GM12878 (cell line): ENCODE data around the gene ANTXR1. TPM values are rescaled to one million over a fixed set of nuclear protein-coding genes. Genes with fewer than 3 reads are reported as not detected.

Source experiments
- ATAC-seq: fragments of 200-7000 bp; cut with Tn5 transposase; 3 replicates; pipeline ENCODE4 v1.9.1; 2020; ENCODE audit warnings: mild to moderate bottlenecking, moderate library complexity
- BruUV-seq: library from RNA; stranded (reverse); fragments of 400-500 nt; replicated peaks from 2 replicates; lab custom pipeline; 2021; lab: Mats Ljungman, UMichigan
- CTCF ChIA-PET: fragments of 300-600 bp; sonication (Branson Sonifier 250); formaldehyde crosslinking; extraction: SDS; loops from one replicate; lab custom pipeline; 2021; ENCODE audit warnings: inconsistent platforms; lab: Yijun Ruan, JAX
- POLR2A ChIA-PET: fragments of 350-600 bp; formaldehyde crosslinking; extraction: SDS; loops from one replicate; lab custom pipeline; 2021; ENCODE audit warnings: inconsistent platforms; lab: Charles Lee
- RAD21 ChIA-PET: fragments of 300-600 bp; sonication (Branson Sonifier 250); formaldehyde crosslinking; loops from one replicate; lab custom pipeline; 2023; ENCODE audit warnings: antibody characterized with exemption; ENCODE audit not compliant: unreplicated experiment; lab: Charles Lee
- SMC1A ChIA-PET: fragments of 300-600 bp; sonication (Branson Sonifier 250); formaldehyde crosslinking; loops from one replicate; lab custom pipeline; 2023; ENCODE audit not compliant: unreplicated experiment, uncharacterized antibody; lab: Charles Lee
- DNase-seq: peaks from one replicate; pipeline ENCODE4 v3.0.0-alpha.2; 2011; ENCODE audit warnings: low read depth, low spot score
- FAIRE-seq: peaks from 3 replicates; lab custom pipeline; 2011; peaks lifted over from hg19 to GRCh38; lab: Jason Lieb, UNC
- H2AFZ ChIP-seq: 2 replicates; pipeline ENCODE4 v1.6.0; 2011; ENCODE audit warnings: low read depth, low read length, control low read depth; ENCODE audit not compliant: control insufficient read depth
- H3K27ac ChIP-seq: 2 replicates; pipeline ENCODE4 v1.5.1; 2011; ENCODE audit warnings: control low read depth; ENCODE audit not compliant: control insufficient read depth, insufficient read depth
- H3K27me3 ChIP-seq, 2 experiments: replicated peaks in 1 of 2; 2 replicates each; pipeline versions ENCODE4 v1.6.0 to v1.6.1; 2011; ENCODE audit warnings: low read length in 1 of 2; ENCODE audit not compliant: control insufficient read depth in 2 of 2, insufficient read depth in 2 of 2
- H3K36me3 ChIP-seq, 2 experiments: 2 replicates each; pipeline ENCODE4 v1.5.1; 2011; ENCODE audit warnings: low read length in 1 of 2; ENCODE audit not compliant: control insufficient read depth in 2 of 2, insufficient read depth in 2 of 2
- H3K4me1 ChIP-seq: 2 replicates; pipeline ENCODE4 v1.6.1; 2011; ENCODE audit warnings: mild to moderate bottlenecking, low read length, moderate library complexity, mixed read lengths; ENCODE audit not compliant: control insufficient read depth, insufficient read depth
- H3K4me2 ChIP-seq: 2 replicates; pipeline ENCODE4 v1.6.0; 2011; ENCODE audit warnings: control low read depth; ENCODE audit not compliant: control insufficient read depth, insufficient read depth
- H3K4me3 ChIP-seq: fragments of 200-600 bp; sonication (generic); 2 replicates; pipeline ENCODE4 v1.5.1; 2016
- H3K79me2 ChIP-seq: 2 replicates; pipeline ENCODE4 v1.6.0; 2011; ENCODE audit warnings: low read length; ENCODE audit not compliant: control insufficient read depth, insufficient read depth
- H3K9ac ChIP-seq: 2 replicates; pipeline ENCODE4 v1.8.0; 2011; ENCODE audit warnings: low read length, control low read depth, mixed read lengths; ENCODE audit not compliant: control insufficient read depth, insufficient read depth
- H3K9me3 ChIP-seq: replicated peaks from 3 replicates; pipeline ENCODE4 v1.5.1; 2011; ENCODE audit warnings: mild to moderate bottlenecking, low read length; ENCODE audit not compliant: control insufficient read depth, insufficient read depth
- H4K20me1 ChIP-seq: 2 replicates; pipeline ENCODE4 v1.6.0; 2011; ENCODE audit not compliant: control insufficient read depth, insufficient read depth
- ATF7 ChIP-seq: fragments of 450-650 bp; IDR thresholded peaks from 2 replicates; pipeline ENCODE4 v1.6.1; 2016; ENCODE audit warnings: low read depth, mild to moderate bottlenecking
- EP300 ChIP-seq, 2 experiments: fragments of 150-350 bp in 1 of 2; IDR thresholded peaks; 2 replicates each; pipeline ENCODE4 v1.6.1; 2011 to 2012; ENCODE audit warnings: low read depth in 2 of 2, low read length in 2 of 2, borderline replicate concordance in 1 of 2, improper control_type of control experiment in 1 of 2, inconsistent platforms in 1 of 2; ENCODE audit not compliant: control insufficient read depth in 1 of 2
- IKZF1 ChIP-seq: fragments of 450-650 bp; conservative IDR thresholded peaks from 2 replicates; pipeline ENCODE4 v1.6.1; 2017; ENCODE audit warnings: antibody characterized with exemption, mild to moderate bottlenecking
- ZZZ3 ChIP-seq: IDR thresholded peaks from 2 replicates; pipeline ENCODE4 v1.6.1; 2011; ENCODE audit warnings: low read depth; ENCODE audit not compliant: control insufficient read depth, insufficient read length
- WGBS: methylation state at CpG from one replicate; pipeline ENCODE4 v1.1.6; 2016; ENCODE audit warnings: low lambda C conversion rate; ENCODE audit not compliant: insufficient replicate concordance, insufficient coverage; ENCODE audit errors: missing lambda C conversion rate; 5-methylcytosine and 5-hydroxymethylcytosine counted together
- in situ Hi-C: fragments of 300-500 bp; cut with MboI; formaldehyde crosslinking; loops from 9 replicates; pipeline ENCODE4 v1.14.3; 2018; ENCODE audit warnings: mixed read lengths
- intact Hi-C: fragments of 100-400 bp; cut with micrococcal nuclease; formaldehyde crosslinking; loops from one replicate; pipeline ENCODE4 v1.14.2; 2022; ENCODE audit not compliant: unreplicated experiment
- polyA plus RNA-seq, 11 experiments: library from polyadenylated mRNA; depleted of rRNA in 4 of 11; unstranded in 6 of 11; stranded (reverse) in 5 of 11; fragments of >200 nt; fragmentation: Nextera tagmentation in 4 of 11; fragmentation: Illumina TruSeq in 1 of 11; extraction: Ambion mirVana in 4 of 11; extraction: Trizol in 1 of 11; gene quantifications; 1 replicate in 1 of 11; 2 replicates in 10 of 11; pipeline versions ENCODE4 v1.2.1 to v1.2.3, GENCODE V29; 2011 to 2016; ENCODE audit warnings: inconsistent platforms in 2 of 11, missing spikeins in 2 of 11, low read depth in 1 of 11
- total RNA-seq, 4 experiments: library from RNA; depleted of rRNA in 3 of 4; stranded (reverse); fragments of >200 nt in 3 of 4; fragmentation: Illumina TruSeq in 1 of 4; extraction: Trizol in 1 of 4; gene quantifications; 2 replicates each; pipeline versions ENCODE4 v1.2.1 to v1.2.3, GENCODE V29; 2013 to 2021
- TF ChIP-seq, protein P1 (sequence below): fragments of 450-650 bp; formaldehyde crosslinking; IDR thresholded peaks from 2 replicates; pipeline ENCODE4 v1.5.0; 2022; ENCODE audit warnings: mild to moderate bottlenecking, missing genetic modification characterization

Gene ANTXR1
- total and polyA plus RNA-seq, 10 of the 15 experiments (the other 5 are each of a cell fraction or from before 2014, with no cell fraction given): 0.09 to 0.26 TPM; not detected in 8

DNA sequence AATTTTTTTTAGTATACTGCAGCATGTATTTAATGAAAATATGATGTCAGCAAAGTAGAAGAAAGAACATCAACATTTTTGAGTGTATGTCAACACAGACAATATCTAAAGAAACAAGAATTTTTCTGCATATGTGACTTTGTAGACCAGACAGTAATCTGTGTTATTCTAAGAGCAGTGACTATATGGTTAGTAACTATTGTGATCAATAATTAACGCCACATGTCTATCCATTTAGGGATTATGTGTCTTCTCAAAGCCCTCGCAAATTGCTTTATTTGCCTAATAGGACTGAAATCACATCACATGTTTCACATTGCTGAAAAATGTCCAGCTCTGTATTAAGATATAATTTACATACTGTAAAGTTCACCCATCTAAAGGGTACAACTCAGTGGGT, 266.2 kb downstream of the ANTXR1 start:
- Histone ChIP-seq H3K9ac (no peak overlapping the region), H3K4me1 (no peaks in the 10 kb centered on the region), H3K27ac (no peak overlapping the region), H4K20me1 (no peaks in the 10 kb centered on the region), H3K36me3 (no peaks in the 10 kb centered on the region), H3K27me3 (no peaks in the 10 kb centered on the region), H2AFZ (no peak overlapping the region), H3K79me2 (no peaks in the 10 kb centered on the region), H3K4me3 (no peak overlapping the region), H3K4me2 (no peak overlapping the region), H3K9me3 (no peaks in the 10 kb centered on the region)
- intact Hi-C loops (no loop called here), in situ Hi-C loops (no loop called here)
- RAD21 ChIA-PET: no interaction called here
- POLR2A ChIA-PET: no interaction called here
- ATAC-seq (no peak), DNase-seq (no peak), FAIRE-seq (no peak)
- SMC1A ChIA-PET: no interaction called here
- WGBS: 26% methylated on average over 2 of the region's 2 CpGs
- no TSS peak for BruUV-seq
- CTCF ChIA-PET: no interaction called here
- no peak for TF ChIP-seq ATF7
- no peak for TF ChIP-seq ZZZ3

DNA sequence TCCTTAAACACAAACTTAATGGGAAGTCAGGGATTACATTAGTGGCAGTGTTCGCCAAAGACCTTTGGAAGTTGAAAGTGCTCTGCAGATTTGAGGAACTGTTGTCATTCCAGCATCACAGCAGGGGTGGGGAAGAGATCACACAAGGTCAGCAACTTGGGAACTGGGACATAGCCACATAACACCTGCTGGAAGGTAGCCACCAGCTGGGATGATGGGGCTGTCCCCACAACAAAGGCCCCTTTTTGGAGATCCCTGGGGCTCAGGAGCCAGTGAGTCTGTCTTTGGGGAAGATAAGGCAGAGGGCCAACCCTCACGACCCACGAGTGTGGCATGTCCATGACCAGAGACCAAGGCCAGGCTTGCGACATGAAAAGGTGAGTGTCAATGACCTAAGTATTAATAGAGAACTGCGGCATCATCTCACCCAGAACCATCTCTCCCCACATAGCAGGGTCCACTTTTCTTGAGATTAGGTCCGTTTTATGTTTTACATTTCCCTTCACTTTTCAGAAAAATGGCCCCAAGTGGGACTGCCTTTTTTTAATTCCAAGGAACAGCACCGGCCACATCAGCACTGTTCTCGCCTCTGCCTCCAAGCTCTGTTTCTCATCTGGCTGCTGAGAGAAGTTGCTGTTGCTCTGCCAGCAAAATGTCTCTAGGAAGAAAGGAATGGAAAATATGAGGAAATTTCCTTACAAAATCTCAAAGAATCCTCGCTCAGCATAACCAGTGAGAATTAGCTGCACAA, 267.1 kb downstream of the ANTXR1 start:
- POLR2A ChIA-PET: no interaction called here
- no peaks in the 10 kb centered on the region for H3K9me3 ChIP-seq
- SMC1A ChIA-PET: no interaction called here
- no TSS peak for BruUV-seq
- in situ Hi-C loops: no loop called here
- no peaks in the 10 kb centered on the region for H3K79me2 ChIP-seq
- no peaks in the 10 kb centered on the region for H3K4me1 ChIP-seq
- H3K27me3 ChIP-seq: no peaks in the 10 kb centered on the region
- H3K4me2 ChIP-seq: no peak overlapping the region
- WGBS: 42% methylated on average over 9 of the region's 9 CpGs
- no peak overlapping the region for H3K27ac ChIP-seq
- RAD21 ChIA-PET: no interaction called here
- TF ChIP-seq, protein P1, sequence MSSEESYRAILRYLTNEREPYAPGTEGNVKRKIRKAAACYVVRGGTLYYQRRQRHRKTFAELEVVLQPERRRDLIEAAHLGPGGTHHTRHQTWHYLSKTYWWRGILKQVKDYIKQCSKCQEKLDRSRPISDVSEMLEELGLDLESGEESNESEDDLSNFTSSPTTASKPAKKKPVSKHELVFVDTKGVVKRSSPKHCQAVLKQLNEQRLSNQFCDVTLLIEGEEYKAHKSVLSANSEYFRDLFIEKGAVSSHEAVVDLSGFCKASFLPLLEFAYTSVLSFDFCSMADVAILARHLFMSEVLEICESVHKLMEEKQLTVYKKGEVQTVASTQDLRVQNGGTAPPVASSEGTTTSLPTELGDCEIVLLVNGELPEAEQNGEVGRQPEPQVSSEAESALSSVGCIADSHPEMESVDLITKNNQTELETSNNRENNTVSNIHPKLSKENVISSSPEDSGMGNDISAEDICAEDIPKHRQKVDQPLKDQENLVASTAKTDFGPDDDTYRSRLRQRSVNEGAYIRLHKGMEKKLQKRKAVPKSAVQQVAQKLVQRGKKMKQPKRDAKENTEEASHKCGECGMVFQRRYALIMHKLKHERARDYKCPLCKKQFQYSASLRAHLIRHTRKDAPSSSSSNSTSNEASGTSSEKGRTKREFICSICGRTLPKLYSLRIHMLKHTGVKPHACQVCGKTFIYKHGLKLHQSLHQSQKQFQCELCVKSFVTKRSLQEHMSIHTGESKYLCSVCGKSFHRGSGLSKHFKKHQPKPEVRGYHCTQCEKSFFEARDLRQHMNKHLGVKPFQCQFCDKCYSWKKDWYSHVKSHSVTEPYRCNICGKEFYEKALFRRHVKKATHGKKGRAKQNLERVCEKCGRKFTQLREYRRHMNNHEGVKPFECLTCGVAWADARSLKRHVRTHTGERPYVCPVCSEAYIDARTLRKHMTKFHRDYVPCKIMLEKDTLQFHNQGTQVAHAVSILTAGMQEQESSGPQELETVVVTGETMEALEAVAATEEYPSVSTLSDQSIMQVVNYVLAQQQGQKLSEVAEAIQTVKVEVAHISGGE: no peak
- TF ChIP-seq IKZF1: no peak
- TF ChIP-seq EP300 (IDR thresholded peaks at IDR 0.05; ENCODE audit: borderline replicate concordance in 1 of 2, control insufficient read depth in 1 of 2, low read depth in 2 of 2, low read length in 2 of 2): no peak
- FAIRE-seq: no peak
- no peak for ATAC-seq
- CTCF ChIA-PET: no interaction called here
- no peak overlapping the region for H3K9ac ChIP-seq
- no peak overlapping the region for H2AFZ ChIP-seq
- no peak overlapping the region for H3K4me3 ChIP-seq
- H3K36me3 ChIP-seq: no peaks in the 10 kb centered on the region
- intact Hi-C loops: no loop called here
- no peaks in the 10 kb centered on the region for H4K20me1 ChIP-seq
- DNase-seq: no peak
